Hepatocyte (in vitro differentiated cells): ENCODE results near the gene INMT. TPM values are rescaled to one million over a fixed set of nuclear protein-coding genes. Genes with fewer than 3 reads are reported as not detected.
A peak's percentile ranks its signal among the peaks of the same experiment; 100 is the strongest.

Experiments used
- DNase-seq: peaks from one replicate; pipeline ENCODE4 v3.0.0-alpha.2; 2016; ENCODE audit warnings: low spot score
- H2AFZ ChIP-seq: fragments of 200-600 bp; sonication (generic); 2 replicates; pipeline ENCODE4 v1.6.0; 2016; ENCODE audit warnings: antibody characterized with exemption, mild to moderate bottlenecking
- H3K27ac ChIP-seq: fragments of 200-600 bp; sonication (generic); 2 replicates; pipeline ENCODE4 v1.5.1; 2016; ENCODE audit warnings: mild to moderate bottlenecking
- H3K27me3 ChIP-seq: fragments of 200-600 bp; sonication (generic); 2 replicates; pipeline ENCODE4 v1.6.1; 2016
- H3K36me3 ChIP-seq: fragments of 200-600 bp; sonication (generic); replicated peaks from 2 replicates; pipeline ENCODE4 v1.5.1; 2016; ENCODE audit warnings: low read depth; ENCODE audit not compliant: insufficient read depth
- H3K4me1 ChIP-seq: fragments of 200-600 bp; sonication (generic); 2 replicates; pipeline ENCODE4 v1.5.1; 2016; ENCODE audit warnings: mild to moderate bottlenecking, moderate library complexity; ENCODE audit not compliant: insufficient read depth
- H3K4me2 ChIP-seq: fragments of 200-600 bp; sonication (generic); 2 replicates; pipeline ENCODE4 v1.6.0; 2016
- H3K4me3 ChIP-seq: fragments of 200-600 bp; sonication (generic); 2 replicates; pipeline ENCODE4 v1.5.1; 2016; ENCODE audit warnings: mild to moderate bottlenecking
- H3K79me2 ChIP-seq: fragments of 200-600 bp; sonication (generic); 2 replicates; pipeline ENCODE4 v1.6.0; 2017; ENCODE audit warnings: mild to moderate bottlenecking
- H3K9me2 ChIP-seq: fragments of 200-600 bp; sonication (generic); replicated peaks from 2 replicates; pipeline ENCODE4 v1.6.0; 2017; ENCODE audit warnings: mild to moderate bottlenecking; ENCODE audit not compliant: insufficient read depth
- H3K9me3 ChIP-seq: fragments of 200-600 bp; sonication (generic); 2 replicates; pipeline ENCODE4 v1.5.1; 2016; ENCODE audit warnings: low read depth, mild to moderate bottlenecking
- H4K20me1 ChIP-seq: fragments of 200-600 bp; sonication (generic); 2 replicates; pipeline ENCODE4 v1.6.0; 2016; ENCODE audit warnings: mild to moderate bottlenecking; ENCODE audit not compliant: insufficient read depth, poor library complexity, severe bottlenecking
- CTCF ChIP-seq: fragments of 200-600 bp; sonication (generic); IDR thresholded peaks from 2 replicates; pipeline ENCODE4 v1.5.1; 2016; ENCODE audit warnings: antibody characterized with exemption, mild to moderate bottlenecking; ENCODE audit not compliant: poor library complexity
- EZH2 ChIP-seq: fragments of 200-600 bp; sonication (generic); IDR thresholded peaks from 2 replicates; pipeline ENCODE4 v1.6.1; 2016; ENCODE audit warnings: antibody characterized with exemption, mild to moderate bottlenecking, borderline replicate concordance
- EZH2phosphoT487 ChIP-seq: fragments of 200-600 bp; sonication (generic); IDR thresholded peaks from one replicate; pipeline ENCODE4 v1.6.1; 2018; ENCODE audit warnings: antibody characterized with exemption, mild to moderate bottlenecking, low read depth, moderate library complexity; ENCODE audit not compliant: unreplicated experiment, severe bottlenecking
- WGBS: methylation state at CpG from one replicate; pipeline ENCODE4 v1.1.6; 2016; ENCODE audit warnings: low lambda C conversion rate; ENCODE audit errors: missing lambda C conversion rate; 5-methylcytosine and 5-hydroxymethylcytosine counted together
- polyA plus RNA-seq: library from polyadenylated mRNA; unstranded; fragments of >200 nt; fragmentation: Nextera tagmentation; extraction: Ambion mirVana; gene quantifications from 2 replicates; pipeline ENCODE4 v1.2.1, GENCODE V29; 2016
- total RNA-seq: library from RNA; depleted of rRNA; stranded (reverse); fragments of >200 nt; gene quantifications from 2 replicates; pipeline ENCODE4 v1.2.3, GENCODE V29; 2014

INMT gene
- total and polyA plus RNA-seq, 2 experiments from 2014 or later: 17.4 to 18.4 TPM

- Histone ChIP-seq H3K4me1 (peaks cover 4% of the 10 kb centered on the region), H3K27me3 (no peaks in the 10 kb centered on the region), H3K4me2 (peak overlapping the region; percentile 96), H3K27ac (no peak overlapping the region), H3K4me3 (no peak overlapping the region), H3K36me3 (no peaks in the 10 kb centered on the region), H3K9me3 (no peaks in the 10 kb centered on the region), H3K79me2 (peaks cover 17% of the 10 kb centered on the region), H3K9me2 (no peaks in the 10 kb centered on the region), H4K20me1 (no peaks in the 10 kb centered on the region), H2AFZ (no peak overlapping the region)
- 94% methylated on average over 6 of the region's 6 CpGs for WGBS
- DNase-seq: no peak
- no peak for TF ChIP-seq EZH2phosphoT487
- TF ChIP-seq CTCF: no peak
- no peak for TF ChIP-seq EZH2
Measured at GRCh38 chr7:30772984-30773383, 21.0 kb downstream of the INMT start.

GRCh38 chr7:30775992-30776391 lies 24.1 kb downstream of the INMT start:
- Histone ChIP-seq H3K4me1 (peaks cover 4% of the 10 kb centered on the region), H3K9me2 (no peaks in the 10 kb centered on the region), H3K79me2 (peaks cover 17% of the 10 kb centered on the region), H3K27ac (no peak overlapping the region), H3K36me3 (no peaks in the 10 kb centered on the region), H2AFZ (no peak overlapping the region), H3K4me3 (no peak overlapping the region), H3K27me3 (no peaks in the 10 kb centered on the region), H3K4me2 (no peak overlapping the region), H3K9me3 (no peaks in the 10 kb centered on the region), H4K20me1 (no peaks in the 10 kb centered on the region)
- no peak for TF ChIP-seq EZH2
- no peak for TF ChIP-seq CTCF
- no peak for TF ChIP-seq EZH2phosphoT487
- no peak for DNase-seq

GRCh38 chr7:30776971-30777370 lies 25.0 kb downstream of the INMT start:
- Histone ChIP-seq H3K4me2 (no peak overlapping the region), H3K36me3 (no peaks in the 10 kb centered on the region), H3K9me2 (no peaks in the 10 kb centered on the region), H3K79me2 (peaks cover 17% of the 10 kb centered on the region), H2AFZ (no peak overlapping the region), H3K9me3 (no peaks in the 10 kb centered on the region), H3K27me3 (no peaks in the 10 kb centered on the region), H4K20me1 (no peaks in the 10 kb centered on the region), H3K27ac (no peak overlapping the region), H3K4me3 (no peak overlapping the region), H3K4me1 (peaks cover 4% of the 10 kb centered on the region)
- DNase-seq: no peak
- TF ChIP-seq EZH2phosphoT487 (no peak), CTCF (no peak), EZH2 (no peak)
- 81% methylated on average over 4 of the region's 4 CpGs for WGBS

- Histone ChIP-seq H3K36me3 (no peaks in the 10 kb centered on the region), H3K79me2 (peaks cover 5% of the 10 kb centered on the region), H3K4me2 (no peak overlapping the region), H3K4me3 (no peak overlapping the region), H3K4me1 (no peaks in the 10 kb centered on the region), H3K9me2 (no peaks in the 10 kb centered on the region), H3K27ac (no peak overlapping the region), H3K9me3 (no peaks in the 10 kb centered on the region), H4K20me1 (no peaks in the 10 kb centered on the region), H2AFZ (no peak overlapping the region), H3K27me3 (no peaks in the 10 kb centered on the region)
- DNase-seq: no peak
- whole genome bisulfite sequencing: 85% methylated on average over 15 of the region's 15 CpGs
- TF ChIP-seq EZH2phosphoT487: no peak
- no peak for TF ChIP-seq EZH2
- no peak for TF ChIP-seq CTCF
Measured at GRCh38 chr7:30778255-30779025, 26.5 kb downstream of the INMT start.
